Stimulated activated naive CD8-positive, alpha-beta T cell treated with anti-CD3 and anti-CD28 coated beads, Interleukin-15, Interleukin-2, amounts not matched to agents 100 ng/mL and 50 ng/mL, for 24 hours (primary cell): Measurements from ENCODE around the gene CCDC39.
"Not testable (repeated sequence)": the region's sequence is repeated elsewhere in the genome, so short reads cannot be mapped to it uniquely, and the experiment has no call there.

ENCODE experiments used
- H3K27ac Mint-ChIP-seq: one replicate; pipeline ENCODE4 v1.8.0; 2021; ENCODE audit warnings: mild to moderate bottlenecking, mixed read lengths
- H3K27me3 Mint-ChIP-seq: one replicate; pipeline ENCODE4 v1.8.0; 2021; ENCODE audit warnings: mixed read lengths
- H3K36me3 Mint-ChIP-seq: one replicate; pipeline ENCODE4 v1.8.0; 2021; ENCODE audit warnings: low read depth, mixed read lengths
- H3K4me1 Mint-ChIP-seq: one replicate; pipeline ENCODE4 v1.8.0; 2021; ENCODE audit warnings: low read depth, mixed read lengths
- H3K4me3 Mint-ChIP-seq: one replicate; pipeline ENCODE4 v1.8.0; 2021; ENCODE audit warnings: mild to moderate bottlenecking, mixed read lengths
- H3K9me3 Mint-ChIP-seq: one replicate; pipeline ENCODE4 v1.8.0; 2021; ENCODE audit warnings: mixed read lengths

CCDC39 gene

GRCh38 chr3:180656406-180656805, 22.9 kb downstream of the CCDC39 start:
- Mint-ChIP-seq H3K27ac (no peak overlapping the region), H3K4me1 (no peaks in the 10 kb centered on the region), H3K9me3 (no peaks in the 10 kb centered on the region), H3K36me3 (no peaks in the 10 kb centered on the region), H3K27me3 (peaks cover 32% of the 10 kb centered on the region), H3K4me3 (no peak overlapping the region)

- Mint-ChIP-seq H3K4me1 (no peaks in the 10 kb centered on the region), H3K27ac (no peak overlapping the region), H3K27me3 (peaks cover 31% of the 10 kb centered on the region), H3K36me3 (no peaks in the 10 kb centered on the region), H3K4me3 (no peak overlapping the region), H3K9me3 (no peaks in the 10 kb centered on the region)
These were observed 33.0 kb downstream of the CCDC39 start for GRCh38 chr3:180646187-180646790.

GRCh38 chr3:180640987-180641386, 38.3 kb downstream of the CCDC39 start:
- Mint-ChIP-seq H3K27me3 (peaks cover 36% of the 10 kb centered on the region), H3K27ac (no peak overlapping the region), H3K36me3 (no peaks in the 10 kb centered on the region), H3K4me3 (no peak overlapping the region), H3K9me3 (no peaks in the 10 kb centered on the region), H3K4me1 (no peaks in the 10 kb centered on the region)

GRCh38 chr3:180633722-180634121, 45.6 kb downstream of the CCDC39 start:
- peaks cover 40% of the 10 kb centered on the region for H3K27me3 Mint-ChIP-seq
- no peaks in the 10 kb centered on the region for H3K9me3 Mint-ChIP-seq
- H3K27ac Mint-ChIP-seq, result no peak overlapping the region
- peaks cover 8% of the 10 kb centered on the region for H3K4me1 Mint-ChIP-seq
- H3K4me3 Mint-ChIP-seq, result no peak overlapping the region
- H3K36me3 Mint-ChIP-seq, result no peaks in the 10 kb centered on the region

GRCh38 chr3:180631317-180631716, 48.0 kb downstream of the CCDC39 start:
- Mint-ChIP-seq H3K4me1 (peaks cover 13% of the 10 kb centered on the region), H3K27me3 (peaks cover 21% of the 10 kb centered on the region), H3K4me3 (no peak overlapping the region), H3K27ac (no peak overlapping the region), H3K36me3 (peaks cover 5% of the 10 kb centered on the region), H3K9me3 (no peaks in the 10 kb centered on the region)

- Mint-ChIP-seq H3K4me3 (no peak overlapping the region), H3K27ac (peak overlapping the region; percentile 5), H3K27me3 (peaks cover 14% of the 10 kb centered on the region), H3K9me3 (no peaks in the 10 kb centered on the region), H3K4me1 (peaks cover 16% of the 10 kb centered on the region), H3K36me3 (peaks cover 10% of the 10 kb centered on the region)
These were observed 48.9 kb downstream of the CCDC39 start for GRCh38 chr3:180630371-180630770.

GRCh38 chr3:180626844-180627243, 52.4 kb downstream of the CCDC39 start:
- no peak overlapping the region for H3K27ac Mint-ChIP-seq
- no peak overlapping the region for H3K4me3 Mint-ChIP-seq
- H3K27me3 Mint-ChIP-seq, result no peaks in the 10 kb centered on the region
- H3K36me3 Mint-ChIP-seq, result peaks cover 42% of the 10 kb centered on the region
- H3K4me1 Mint-ChIP-seq, result peaks cover 33% of the 10 kb centered on the region
- peaks cover 8% of the 10 kb centered on the region for H3K9me3 Mint-ChIP-seq

- H3K27ac Mint-ChIP-seq, result no peak overlapping the region
- peaks cover 28% of the 10 kb centered on the region for H3K4me1 Mint-ChIP-seq
- no peak overlapping the region for H3K4me3 Mint-ChIP-seq
- peaks cover 8% of the 10 kb centered on the region for H3K9me3 Mint-ChIP-seq
- no peaks in the 10 kb centered on the region for H3K27me3 Mint-ChIP-seq
- H3K36me3 Mint-ChIP-seq, result peaks cover 53% of the 10 kb centered on the region
These were observed 54.6 kb downstream of the CCDC39 start for GRCh38 chr3:180624714-180625113.

- Mint-ChIP-seq H3K4me1 (peaks cover 10% of the 10 kb centered on the region), H3K36me3 (peaks cover 54% of the 10 kb centered on the region), H3K9me3 (peaks cover 5% of the 10 kb centered on the region), H3K27me3 (no peaks in the 10 kb centered on the region), H3K27ac (no peak overlapping the region), H3K4me3 (no peak overlapping the region)
These were observed 59.6 kb downstream of the CCDC39 start for GRCh38 chr3:180619723-180620122.

- H3K27ac Mint-ChIP-seq, H3K9me3 Mint-ChIP-seq, H3K4me1 Mint-ChIP-seq, H3K27me3 Mint-ChIP-seq, H3K4me3 Mint-ChIP-seq: not testable (repeated sequence)
- H3K36me3 Mint-ChIP-seq, result peaks cover 48% of the 10 kb centered on the region
These were observed 60.7 kb downstream of the CCDC39 start for GRCh38 chr3:180618563-180618962.

- Mint-ChIP-seq H3K4me3 (no peak overlapping the region), H3K9me3 (no peaks in the 10 kb centered on the region), H3K36me3 (peaks cover 49% of the 10 kb centered on the region), H3K27ac (no peak overlapping the region), H3K27me3 (no peaks in the 10 kb centered on the region), H3K4me1 (no peaks in the 10 kb centered on the region)
These were observed 62.2 kb downstream of the CCDC39 start for GRCh38 chr3:180617049-180617448.

GRCh38 chr3:180615954-180616353, 63.3 kb downstream of the CCDC39 start:
- Mint-ChIP-seq H3K36me3 (peaks cover 51% of the 10 kb centered on the region), H3K9me3 (no peaks in the 10 kb centered on the region), H3K27ac (peak overlapping the region; percentile 31), H3K4me3 (no peak overlapping the region), H3K27me3 (no peaks in the 10 kb centered on the region), H3K4me1 (no peaks in the 10 kb centered on the region)

- Mint-ChIP-seq H3K9me3 (no peaks in the 10 kb centered on the region), H3K27ac (no peak overlapping the region), H3K36me3 (peaks cover 60% of the 10 kb centered on the region), H3K4me3 (no peak overlapping the region), H3K27me3 (no peaks in the 10 kb centered on the region), H3K4me1 (no peaks in the 10 kb centered on the region)
These were observed 66.9 kb downstream of the CCDC39 start for GRCh38 chr3:180612364-180612763.

- Mint-ChIP-seq H3K27ac (no peak overlapping the region), H3K4me1 (peaks cover 2% of the 10 kb centered on the region), H3K27me3 (no peaks in the 10 kb centered on the region), H3K36me3 (peaks cover 74% of the 10 kb centered on the region), H3K4me3 (no peak overlapping the region), H3K9me3 (no peaks in the 10 kb centered on the region)
These were observed 68.3 kb downstream of the CCDC39 start for GRCh38 chr3:180611006-180611405.

- H3K9me3 Mint-ChIP-seq, result peaks cover 4% of the 10 kb centered on the region
- peak within 1 kb of the TSS; percentile 96 for H3K27ac Mint-ChIP-seq
- peak within 1 kb of the TSS; percentile 97 for H3K4me3 Mint-ChIP-seq
- H3K27me3 Mint-ChIP-seq, result peaks cover 22% of the 10 kb centered on the region
- peaks cover 42% of the 10 kb centered on the region for H3K36me3 Mint-ChIP-seq
- H3K4me1 Mint-ChIP-seq, result peaks cover 20% of the 10 kb centered on the region
These were observed 77.3 kb downstream of the CCDC39 start, which contains the start of gene TTC14 for GRCh38 chr3:180601688-180602666. Gene TTC14, plus strand, starts transcription at chr3:180602163. Its CDS starts 99 bp downstream, at chr3:180602262.
